Measurements from ENCODE around the gene FOXO3.
A peak's percentile ranks its signal among the peaks of the same experiment; 100 is the strongest.

Gene FOXO3

DNA sequence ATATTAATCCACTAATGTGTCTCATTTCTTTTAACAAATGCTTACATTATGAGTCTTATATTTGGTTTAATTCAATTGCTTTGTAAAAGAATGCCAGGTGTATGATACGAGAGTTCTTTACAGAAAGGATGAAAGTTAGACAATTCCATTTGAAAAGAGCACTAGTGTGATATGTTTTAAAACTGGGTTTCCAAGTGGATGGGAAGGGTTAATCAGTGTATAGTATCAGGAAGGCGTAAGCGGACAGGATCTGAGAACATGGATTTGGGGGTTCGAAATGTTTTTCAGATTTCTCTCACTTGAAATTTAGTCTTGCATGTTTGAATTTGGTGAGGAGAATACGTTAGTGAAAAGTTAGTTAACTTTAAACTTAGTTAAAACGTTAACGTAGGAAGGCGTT, 2.6 kb downstream of the FOXO3 start:
- no peak overlapping the region for H3K4me3 ChIP-seq (ENCODE audit: low read length)
- peaks cover 49% of the 10 kb centered on the region for H4K20me1 ChIP-seq (ENCODE audit: insufficient read depth, low read length)
- TF ChIP-seq, protein P1, sequence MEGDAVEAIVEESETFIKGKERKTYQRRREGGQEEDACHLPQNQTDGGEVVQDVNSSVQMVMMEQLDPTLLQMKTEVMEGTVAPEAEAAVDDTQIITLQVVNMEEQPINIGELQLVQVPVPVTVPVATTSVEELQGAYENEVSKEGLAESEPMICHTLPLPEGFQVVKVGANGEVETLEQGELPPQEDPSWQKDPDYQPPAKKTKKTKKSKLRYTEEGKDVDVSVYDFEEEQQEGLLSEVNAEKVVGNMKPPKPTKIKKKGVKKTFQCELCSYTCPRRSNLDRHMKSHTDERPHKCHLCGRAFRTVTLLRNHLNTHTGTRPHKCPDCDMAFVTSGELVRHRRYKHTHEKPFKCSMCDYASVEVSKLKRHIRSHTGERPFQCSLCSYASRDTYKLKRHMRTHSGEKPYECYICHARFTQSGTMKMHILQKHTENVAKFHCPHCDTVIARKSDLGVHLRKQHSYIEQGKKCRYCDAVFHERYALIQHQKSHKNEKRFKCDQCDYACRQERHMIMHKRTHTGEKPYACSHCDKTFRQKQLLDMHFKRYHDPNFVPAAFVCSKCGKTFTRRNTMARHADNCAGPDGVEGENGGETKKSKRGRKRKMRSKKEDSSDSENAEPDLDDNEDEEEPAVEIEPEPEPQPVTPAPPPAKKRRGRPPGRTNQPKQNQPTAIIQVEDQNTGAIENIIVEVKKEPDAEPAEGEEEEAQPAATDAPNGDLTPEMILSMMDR (IDR thresholded peaks at IDR 0.05; ENCODE audit: low read depth, low read length), result no peak
- TF ChIP-seq EZH2phosphoT487 (IDR thresholded peaks at IDR 0.05; ENCODE audit: low read depth), result no peak
- peaks cover 32% of the 10 kb centered on the region for H3K27me3 ChIP-seq (ENCODE audit: low read depth, low read length)
- no peak overlapping the region for H3K4me2 ChIP-seq (ENCODE audit: low read length)
- H3K9me3 ChIP-seq (ENCODE audit: insufficient read depth, low read length), result no peaks in the 10 kb centered on the region
- no peaks in the 10 kb centered on the region for H3K79me2 ChIP-seq (ENCODE audit: low read length)
- peaks cover 29% of the 10 kb centered on the region for H3K4me1 ChIP-seq (ENCODE audit: low read length)
- H2AFZ ChIP-seq (ENCODE audit: low read depth, low read length), result no peak overlapping the region
- no peak overlapping the region for H3K9ac ChIP-seq (ENCODE audit: low read length)
- no peak overlapping the region for H3K27ac ChIP-seq (ENCODE audit: low read length)
- no peaks in the 10 kb centered on the region for H3K36me3 ChIP-seq (replicated peaks; ENCODE audit: low read depth, low read length)

DNA sequence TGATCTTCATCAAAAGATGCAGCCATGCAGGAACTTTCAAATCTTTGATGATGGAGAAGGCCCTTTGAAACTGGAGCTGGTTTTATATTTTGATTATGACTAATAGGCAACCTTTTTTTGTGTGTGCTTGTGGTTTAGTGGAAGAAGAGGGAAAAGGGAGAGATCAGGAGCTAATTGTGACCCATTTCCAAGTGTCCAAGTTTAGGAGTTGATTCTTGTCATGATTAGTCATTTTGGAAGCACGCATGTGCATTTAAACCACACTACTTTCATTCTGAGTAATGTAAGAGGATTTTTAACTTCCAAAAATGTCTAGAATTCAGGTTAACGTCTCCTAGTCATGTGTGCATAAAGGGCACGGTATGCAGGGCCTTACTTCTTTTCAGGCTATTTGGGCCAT, 3.5 kb downstream of the FOXO3 start:
- no peaks in the 10 kb centered on the region for H3K9me3 ChIP-seq (ENCODE audit: insufficient read depth, low read length)
- H2AFZ ChIP-seq (ENCODE audit: low read depth, low read length), result no peak overlapping the region
- no peak overlapping the region for H3K27ac ChIP-seq (ENCODE audit: low read length)
- no peaks in the 10 kb centered on the region for H3K79me2 ChIP-seq (ENCODE audit: low read length)
- H3K27me3 ChIP-seq (ENCODE audit: low read depth, low read length), result peaks cover 39% of the 10 kb centered on the region
- no peaks in the 10 kb centered on the region for H3K36me3 ChIP-seq (replicated peaks; ENCODE audit: low read depth, low read length)
- peaks cover 29% of the 10 kb centered on the region for H3K4me1 ChIP-seq (ENCODE audit: low read length)
- TF ChIP-seq EZH2phosphoT487 (IDR thresholded peaks at IDR 0.05; ENCODE audit: low read depth), result no peak
- no peak overlapping the region for H3K4me3 ChIP-seq (ENCODE audit: low read length)
- no peak overlapping the region for H3K9ac ChIP-seq (ENCODE audit: low read length)
- peaks cover 56% of the 10 kb centered on the region for H4K20me1 ChIP-seq (ENCODE audit: insufficient read depth, low read length)
- peak overlapping the region; percentile 71 for H3K4me2 ChIP-seq (ENCODE audit: low read length)

DNA sequence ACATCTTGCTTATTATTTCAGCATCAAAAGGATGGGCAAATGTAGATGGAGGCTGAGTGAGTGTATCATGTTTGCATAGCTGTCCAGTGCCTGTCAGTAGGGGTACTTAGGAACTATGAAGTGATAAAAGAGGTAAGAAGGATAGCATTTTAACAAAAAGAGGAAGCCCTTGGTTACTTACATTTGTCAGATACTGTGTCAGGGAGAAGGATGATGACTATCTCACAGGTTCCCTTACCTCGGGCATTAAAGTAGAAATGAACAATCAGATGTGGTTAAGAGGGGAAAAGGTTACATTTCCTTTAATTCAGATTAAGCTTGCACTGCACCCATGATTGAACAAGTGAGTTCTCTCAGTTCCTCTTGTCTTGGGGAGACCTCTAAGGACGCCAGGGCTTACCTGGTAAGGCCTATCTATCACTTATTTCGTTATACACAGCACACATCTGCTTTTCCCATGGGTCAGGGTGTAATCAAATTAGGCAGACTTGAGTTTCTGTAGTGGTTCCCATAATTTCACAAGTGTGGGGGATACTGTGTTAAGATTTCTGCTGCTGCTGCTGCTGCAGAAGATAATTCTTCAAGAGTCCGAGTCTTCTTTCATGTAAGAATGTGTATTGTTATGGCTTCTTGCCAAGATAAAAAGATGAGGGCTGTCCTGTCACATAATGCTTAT, 4.5 kb downstream of the FOXO3 start:
- Histone ChIP-seq H3K27me3 (ENCODE audit: low read depth, low read length) (peaks cover 42% of the 10 kb centered on the region), H4K20me1 (ENCODE audit: insufficient read depth, low read length) (peaks cover 62% of the 10 kb centered on the region), H3K4me1 (ENCODE audit: low read length) (peaks cover 29% of the 10 kb centered on the region), H3K4me2 (ENCODE audit: low read length) (peak overlapping the region; percentile 71), H3K36me3 (replicated peaks; ENCODE audit: low read depth, low read length) (no peaks in the 10 kb centered on the region), H3K27ac (ENCODE audit: low read length) (peak overlapping the region; percentile 19; the same call in 1 of the 2 replicates), H3K9ac (ENCODE audit: low read length) (no peak overlapping the region), H2AFZ (ENCODE audit: low read depth, low read length) (no peak overlapping the region), H3K9me3 (ENCODE audit: insufficient read depth, low read length) (no peaks in the 10 kb centered on the region), H3K4me3 (ENCODE audit: low read length) (peak overlapping the region; percentile 37; the same call in 1 of the 2 replicates), H3K79me2 (ENCODE audit: low read length) (no peaks in the 10 kb centered on the region)
- TF ChIP-seq, protein P1 (IDR thresholded peaks at IDR 0.05; ENCODE audit: low read depth, low read length), result no peak
- 0 out of 2 replicates have a peak, but pooled peaks have one; percentile 14 for TF ChIP-seq EZH2phosphoT487 (IDR thresholded peaks at IDR 0.05; ENCODE audit: low read depth)

DNA sequence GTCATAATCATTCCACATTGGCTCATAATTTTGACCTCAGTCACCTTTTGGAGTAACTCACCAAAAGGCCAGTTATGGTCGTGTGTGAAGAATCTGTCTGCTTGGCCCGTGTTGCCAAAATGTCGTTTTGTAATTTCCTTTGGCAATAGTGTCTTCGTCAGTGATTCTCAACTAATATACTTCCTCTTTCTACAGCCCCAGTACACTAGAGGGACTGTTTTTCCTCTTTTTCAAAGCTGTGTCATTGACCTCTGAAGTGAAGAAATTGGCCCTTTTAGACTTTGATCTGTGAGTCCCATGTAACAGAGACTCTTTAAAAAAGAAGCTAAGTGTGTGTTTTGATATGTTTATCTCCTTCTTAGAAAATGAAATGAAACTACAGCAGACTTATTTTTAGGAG, 5.2 kb downstream of the FOXO3 start:
- peak overlapping the region; percentile 71 for H3K4me2 ChIP-seq (ENCODE audit: low read length)

More for the DNA sequence above, 5.2 kb downstream of the FOXO3 start:
- H3K9me3 ChIP-seq (ENCODE audit: insufficient read depth, low read length), result no peaks in the 10 kb centered on the region
- no peak overlapping the region for H2AFZ ChIP-seq (ENCODE audit: low read depth, low read length)
- no peaks in the 10 kb centered on the region for H3K36me3 ChIP-seq (replicated peaks; ENCODE audit: low read depth, low read length)
- H4K20me1 ChIP-seq (ENCODE audit: insufficient read depth, low read length), result peaks cover 62% of the 10 kb centered on the region
- no peak overlapping the region for H3K27ac ChIP-seq (ENCODE audit: low read length)
- no peak overlapping the region for H3K9ac ChIP-seq (ENCODE audit: low read length)
- peaks cover 42% of the 10 kb centered on the region for H3K27me3 ChIP-seq (ENCODE audit: low read depth, low read length)
- no peak for TF ChIP-seq EZH2phosphoT487 (IDR thresholded peaks at IDR 0.05; ENCODE audit: low read depth)
- TF ChIP-seq, protein P1 (IDR thresholded peaks at IDR 0.05; ENCODE audit: low read depth, low read length), result no peak
- peak overlapping the region; percentile 37; the same call in 1 of the 2 replicates for H3K4me3 ChIP-seq (ENCODE audit: low read length)
- H3K79me2 ChIP-seq (ENCODE audit: low read length), result no peaks in the 10 kb centered on the region
- H3K4me1 ChIP-seq (ENCODE audit: low read length), result peaks cover 29% of the 10 kb centered on the region

Measured in OCI-LY3 (cell line).